Mesenchymal stem cell (in vitro differentiated cells and primary cell): ENCODE measurements around the gene CCDC85C.

Experiments used
- DNase-seq: peaks from one replicate; pipeline ENCODE4 v3.0.0-alpha.2; 2013
- H2AFZ ChIP-seq: one replicate; pipeline ENCODE4 v1.6.1; 2013; ENCODE audit warnings: low read depth, mild to moderate bottlenecking, control low read depth, inconsistent platforms, low read length, moderate library complexity
- H2AK5ac ChIP-seq: 2 replicates; pipeline ENCODE4 v1.6.1; 2013; ENCODE audit warnings: low read length, moderate library complexity, mild to moderate bottlenecking, inconsistent platforms; ENCODE audit not compliant: severe bottlenecking
- H2BK120ac ChIP-seq: one replicate; pipeline ENCODE4 v1.6.1; 2013; ENCODE audit warnings: low read depth, mild to moderate bottlenecking, inconsistent platforms, low read length, moderate library complexity
- H2BK12ac ChIP-seq, 2 experiments: one replicate each; pipeline ENCODE4 v1.6.1; 2013; ENCODE audit warnings: inconsistent platforms in 2 of 2, low read length in 2 of 2, mild to moderate bottlenecking in 2 of 2, moderate library complexity in 2 of 2, control low read depth in 1 of 2
- H2BK15ac ChIP-seq: one replicate; pipeline ENCODE4 v1.6.1; 2013; ENCODE audit warnings: mild to moderate bottlenecking, low read depth, inconsistent platforms; ENCODE audit not compliant: poor library complexity, severe bottlenecking
- H2BK5ac ChIP-seq: 2 replicates; pipeline ENCODE4 v1.6.1; 2013; ENCODE audit warnings: low read depth, mild to moderate bottlenecking, low read length, control low read depth, inconsistent platforms; ENCODE audit not compliant: poor library complexity, severe bottlenecking
- H3K14ac ChIP-seq, 2 experiments: one replicate each; pipeline ENCODE4 v1.6.1; 2013; ENCODE audit warnings: inconsistent platforms in 2 of 2, low read length in 2 of 2, control low read depth in 1 of 2, mild to moderate bottlenecking in 1 of 2, moderate library complexity in 1 of 2
- H3K18ac ChIP-seq, 2 experiments: one replicate each; pipeline ENCODE4 v1.6.1; 2013; ENCODE audit warnings: inconsistent platforms in 2 of 2, low read length in 2 of 2, control low read depth in 1 of 2, low read depth in 1 of 2, mild to moderate bottlenecking in 1 of 2
- H3K23ac ChIP-seq, 2 experiments: one replicate each; pipeline ENCODE4 v1.6.1; 2013; ENCODE audit warnings: inconsistent platforms in 2 of 2, low read length in 2 of 2, mild to moderate bottlenecking in 2 of 2, moderate library complexity in 2 of 2, control low read depth in 1 of 2
- H3K27ac ChIP-seq: 2 replicates; pipeline ENCODE4 v1.5.1; 2013; ENCODE audit warnings: mild to moderate bottlenecking, moderate library complexity, low read length, control low read depth, inconsistent platforms; ENCODE audit not compliant: poor library complexity, severe bottlenecking
- H3K27me3 ChIP-seq, 2 experiments: 2 replicates each; pipeline versions ENCODE4 v1.6.1 to v1.7.0; 2013; ENCODE audit warnings: low read length in 2 of 2, mild to moderate bottlenecking in 2 of 2, moderate library complexity in 2 of 2, control low read depth in 1 of 2, inconsistent platforms in 1 of 2; ENCODE audit not compliant: control insufficient read depth in 1 of 2, insufficient read depth in 1 of 2
- H3K36me3 ChIP-seq, 2 experiments: 2 replicates each; pipeline versions ENCODE4 v1.6.1 to v1.7.0; 2013; ENCODE audit warnings: low read length in 2 of 2, control low read depth in 1 of 2, inconsistent platforms in 1 of 2, low read depth in 1 of 2, mild to moderate bottlenecking in 1 of 2; ENCODE audit not compliant: insufficient read depth in 2 of 2, control insufficient read depth in 1 of 2
- H3K4ac ChIP-seq, 2 experiments: one replicate each; pipeline ENCODE4 v1.6.1; 2013; ENCODE audit warnings: inconsistent platforms in 2 of 2, low read length in 2 of 2, mild to moderate bottlenecking in 2 of 2, moderate library complexity in 2 of 2, control low read depth in 1 of 2, low read depth in 1 of 2
- H3K4me1 ChIP-seq: 2 replicates; pipeline ENCODE4 v1.6.1; 2013; ENCODE audit warnings: low read depth, low read length, control low read depth; ENCODE audit not compliant: control insufficient read depth, insufficient read depth
- H3K4me2 ChIP-seq: 2 replicates; pipeline ENCODE4 v1.6.1; 2013; ENCODE audit warnings: low read length, mild to moderate bottlenecking, inconsistent platforms; ENCODE audit not compliant: poor library complexity, severe bottlenecking
- H3K4me3 ChIP-seq, 2 experiments: 2 replicates each; pipeline versions ENCODE4 v1.5.1 to v1.7.0; 2013; ENCODE audit warnings: low read length in 2 of 2, mild to moderate bottlenecking in 2 of 2, control low read depth in 1 of 2, low read depth in 1 of 2; ENCODE audit not compliant: insufficient read depth in 1 of 2
- H3K79me1 ChIP-seq: replicated peaks from 2 replicates; pipeline ENCODE4 v1.6.1; 2013; ENCODE audit warnings: mild to moderate bottlenecking, control low read depth, low read length, inconsistent platforms; ENCODE audit not compliant: poor library complexity, severe bottlenecking
- H3K9ac ChIP-seq: 2 replicates; pipeline ENCODE4 v1.7.0; 2013; ENCODE audit warnings: mild to moderate bottlenecking, low read length, moderate library complexity
- H3K9me3 ChIP-seq: 2 replicates; pipeline ENCODE4 v1.7.0; 2013; ENCODE audit warnings: mild to moderate bottlenecking, low read length; ENCODE audit not compliant: control insufficient read depth
- H4K8ac ChIP-seq: one replicate; pipeline ENCODE4 v1.6.1; 2013; ENCODE audit warnings: inconsistent platforms, mild to moderate bottlenecking, low read length, moderate library complexity
- H4K91ac ChIP-seq: one replicate; pipeline ENCODE4 v1.6.1; 2013; ENCODE audit warnings: mild to moderate bottlenecking, low read length, inconsistent platforms
- WGBS: methylation state at CpG from one replicate; pipeline ENCODE4 v1.1.7; 2013; ENCODE audit warnings: mixed read lengths; 5-methylcytosine and 5-hydroxymethylcytosine counted together

The CCDC85C gene

DNA sequence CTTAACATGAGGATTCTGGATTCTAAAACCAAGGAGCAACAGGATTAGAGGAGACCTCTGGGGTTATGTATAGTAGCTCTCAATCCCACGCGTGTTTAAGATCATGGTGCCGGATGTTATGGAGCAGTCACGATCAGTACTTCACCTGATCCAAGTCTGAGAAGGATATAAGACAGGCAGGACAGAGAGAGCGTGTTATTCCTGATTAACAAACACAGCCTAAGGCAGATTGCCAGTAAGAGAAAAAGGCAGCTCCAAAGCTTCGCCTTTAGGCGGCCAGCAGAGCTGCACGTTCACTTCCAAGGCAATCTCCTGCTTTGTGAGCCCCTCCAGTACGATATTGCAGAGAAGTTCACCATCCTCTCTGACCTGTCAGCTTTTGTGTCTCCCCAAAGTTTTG, 128.8 kb downstream of the CCDC85C start:
- Histone ChIP-seq H3K27me3 (no peaks in the 10 kb centered on the region), H3K4me2 (no peak overlapping the region), H2BK12ac (no peak overlapping the region), H3K4me1 (peaks cover 3% of the 10 kb centered on the region), H2AK5ac (no peak overlapping the region), H2BK120ac (no peak overlapping the region), H3K4ac (no peak overlapping the region), H2BK5ac (no peak overlapping the region), H3K9me3 (no peaks in the 10 kb centered on the region), H3K23ac (no peak overlapping the region), H3K4me3 (no peak overlapping the region), H3K36me3 (peaks cover 0 to under 1% of the 10 kb centered on the region in 2 experiments), H4K8ac (no peak overlapping the region), H4K91ac (no peak overlapping the region), H3K14ac (no peak overlapping the region), H3K9ac (no peak overlapping the region), H3K18ac (no peak overlapping the region), H2BK15ac (no peak overlapping the region), H3K79me1 (peaks cover 16% of the 10 kb centered on the region), H2AFZ (no peak overlapping the region), H3K27ac (no peak overlapping the region)
- WGBS: 87% methylated on average over 9 of the region's 9 CpGs
- DNase-seq: no peak

DNA sequence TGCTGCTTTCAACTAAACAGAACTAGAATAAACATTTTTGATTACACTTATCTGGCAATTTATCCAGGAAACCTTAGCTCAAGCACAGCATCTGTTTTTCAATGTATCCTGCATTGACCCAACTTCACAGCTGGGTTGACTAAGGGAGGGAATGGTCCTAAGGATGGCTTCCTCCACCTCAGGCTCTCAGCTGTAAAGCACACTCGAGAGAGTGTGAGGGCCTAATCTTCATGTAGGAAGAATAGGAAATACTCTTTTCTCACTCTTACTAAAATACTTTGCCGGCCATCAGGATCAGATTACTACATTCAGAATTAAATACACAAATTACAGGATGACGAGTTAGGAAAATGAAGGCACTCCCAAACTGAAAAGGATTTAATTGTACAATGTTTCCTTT, 130.5 kb downstream of the CCDC85C start:
- Histone ChIP-seq H2BK5ac (no peak overlapping the region), H3K36me3 (no peaks in the 10 kb centered on the region), H3K27me3 (no peaks in the 10 kb centered on the region), H3K9ac (no peak overlapping the region), H3K4me2 (no peak overlapping the region), H3K23ac (no peak overlapping the region), H3K18ac (no peak overlapping the region), H2AK5ac (no peak overlapping the region), H2BK120ac (no peak overlapping the region), H3K14ac (no peak overlapping the region), H3K27ac (no peak overlapping the region), H3K4ac (no peak overlapping the region), H3K79me1 (peaks cover 19% of the 10 kb centered on the region), H3K4me3 (no peak overlapping the region), H4K91ac (no peak overlapping the region), H2BK12ac (no peak overlapping the region), H2AFZ (no peak overlapping the region), H4K8ac (no peak overlapping the region), H2BK15ac (no peak overlapping the region), H3K4me1 (peaks cover 5% of the 10 kb centered on the region), H3K9me3 (no peaks in the 10 kb centered on the region)
- DNase-seq: no peak
- 97% methylated on average over 3 of the region's 3 CpGs for WGBS

- Histone ChIP-seq H3K4me3 (no peak overlapping the region), H3K23ac (no peak overlapping the region)
- no CpG with 5 or more reads among the region's 4 CpGs for WGBS
Measured at GRCh38 chr14:99472937-99473336, 131.1 kb downstream of the CCDC85C start.

DNA sequence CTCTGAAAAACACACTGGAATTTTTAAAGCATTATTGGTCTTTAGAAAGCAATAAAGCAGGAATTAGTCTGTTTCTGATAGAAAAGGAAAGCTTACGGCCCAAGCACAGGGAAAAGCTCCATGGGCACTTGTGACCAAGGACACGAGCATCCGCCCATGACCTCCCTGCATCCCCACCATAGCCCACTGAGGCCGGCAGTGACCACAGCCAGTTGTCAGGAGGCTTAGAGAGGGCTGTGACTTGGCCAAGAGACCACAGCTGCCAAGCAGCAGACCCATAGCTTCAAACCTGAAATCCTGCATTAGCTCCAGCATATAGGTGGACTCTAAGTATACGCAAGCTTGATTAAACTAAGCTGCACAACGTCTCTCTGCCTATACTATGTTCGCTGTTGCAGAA, 132.3 kb downstream of the CCDC85C start:
- Histone ChIP-seq H3K18ac (no peak overlapping the region), H3K4me3 (no peak overlapping the region), H3K4me2 (no peak overlapping the region), H3K14ac (no peak overlapping the region), H3K27me3 (no peaks in the 10 kb centered on the region), H2AFZ (no peak overlapping the region), H3K27ac (no peak overlapping the region), H3K4me1 (peaks cover 9% of the 10 kb centered on the region), H3K9ac (no peak overlapping the region), H4K8ac (no peak overlapping the region), H3K23ac (no peak overlapping the region), H3K36me3 (no peaks in the 10 kb centered on the region), H4K91ac (no peak overlapping the region), H3K9me3 (no peaks in the 10 kb centered on the region), H2AK5ac (no peak overlapping the region), H2BK12ac (no peak overlapping the region), H3K79me1 (peaks cover 26% of the 10 kb centered on the region), H2BK15ac (no peak overlapping the region), H3K4ac (no peak overlapping the region), H2BK120ac (no peak overlapping the region), H2BK5ac (no peak overlapping the region)
- DNase-seq: no peak
- 98% methylated on average over 7 of the region's 7 CpGs for WGBS

More at GRCh38 chr14:99472937-99473336, 131.1 kb downstream of the CCDC85C start:
- H3K14ac ChIP-seq: no peak overlapping the region
- no peak overlapping the region for H2AK5ac ChIP-seq
- H3K4ac ChIP-seq: no peak overlapping the region
- H4K91ac ChIP-seq: no peak overlapping the region
- no peak for DNase-seq
- H3K18ac ChIP-seq: no peak overlapping the region
- H3K9me3 ChIP-seq: no peaks in the 10 kb centered on the region
- no peak overlapping the region for H2BK15ac ChIP-seq
- H2BK12ac ChIP-seq: no peak overlapping the region
- peaks cover 22% of the 10 kb centered on the region for H3K79me1 ChIP-seq
- H3K9ac ChIP-seq: no peak overlapping the region
- H3K36me3 ChIP-seq: no peaks in the 10 kb centered on the region
- H3K27ac ChIP-seq: no peak overlapping the region
- H2BK120ac ChIP-seq: no peak overlapping the region
- H2AFZ ChIP-seq: no peak overlapping the region
- H3K27me3 ChIP-seq: no peaks in the 10 kb centered on the region
- peaks cover 7% of the 10 kb centered on the region for H3K4me1 ChIP-seq
- H4K8ac ChIP-seq: no peak overlapping the region
- H2BK5ac ChIP-seq: no peak overlapping the region
- H3K4me2 ChIP-seq: no peak overlapping the region
